GM21825 (cell line): ENCODE data around the gene TRAPPC12.
"Not testable (repeated sequence)": the region's sequence is repeated elsewhere in the genome, so short reads cannot be mapped to it uniquely, and the experiment has no call there.

ENCODE experiments used
- ATAC-seq: cut with Tn5 transposase; IDR thresholded peaks from one replicate; pipeline ENCODE4 v1.9.1; 2021; ENCODE audit warnings: mild to moderate bottlenecking, moderate library complexity; ENCODE audit not compliant: unreplicated experiment

Gene TRAPPC12

GRCh38 chr2:3430740-3431490, 51.4 kb downstream of the TRAPPC12 start:
- ATAC-seq: no peak

- no peak for ATAC-seq
Measured at GRCh38 chr2:3432067-3432466, 52.6 kb downstream of the TRAPPC12 start.

GRCh38 chr2:3432693-3433338, 53.3 kb downstream of the TRAPPC12 start:
- ATAC-seq: no peak

GRCh38 chr2:3433339-3433699, 53.8 kb downstream of the TRAPPC12 start:
- no peak for ATAC-seq

- no peak for ATAC-seq
Measured at GRCh38 chr2:3433776-3434400, 54.4 kb downstream of the TRAPPC12 start.

GRCh38 chr2:3434654-3435053, 55.2 kb downstream of the TRAPPC12 start:
- ATAC-seq: no peak

GRCh38 chr2:3435445-3435844, 56.0 kb downstream of the TRAPPC12 start:
- ATAC-seq: no peak

GRCh38 chr2:3440477-3440876, 61.0 kb downstream of the TRAPPC12 start:
- ATAC-seq: no peak

- ATAC-seq: no peak
Measured at GRCh38 chr2:3441465-3441864, 62.0 kb downstream of the TRAPPC12 start.

GRCh38 chr2:3442185-3442584, 62.7 kb downstream of the TRAPPC12 start:
- no peak for ATAC-seq

- no peak for ATAC-seq
Measured at GRCh38 chr2:3443083-3443482, 63.6 kb downstream of the TRAPPC12 start.

GRCh38 chr2:3443506-3444084, 64.1 kb downstream of the TRAPPC12 start:
- no peak for ATAC-seq

GRCh38 chr2:3445891-3446290, 66.4 kb downstream of the TRAPPC12 start:
- ATAC-seq: no peak

GRCh38 chr2:3446381-3446780, 66.9 kb downstream of the TRAPPC12 start:
- ATAC-seq: no peak

- not testable (repeated sequence) for ATAC-seq
Measured at GRCh38 chr2:3447186-3447585, 67.7 kb downstream of the TRAPPC12 start.

GRCh38 chr2:3447789-3448317, 68.4 kb downstream of the TRAPPC12 start:
- no peak for ATAC-seq

GRCh38 chr2:3448441-3448911, 69.0 kb downstream of the TRAPPC12 start:
- ATAC-seq: not testable (repeated sequence)

- ATAC-seq: no peak
Measured at GRCh38 chr2:3449086-3449485, 69.6 kb downstream of the TRAPPC12 start.

- ATAC-seq: no peak
Measured at GRCh38 chr2:3449936-3450335, 70.4 kb downstream of the TRAPPC12 start.

- ATAC-seq: no peak
Measured at GRCh38 chr2:3450385-3451010, 71.0 kb downstream of the TRAPPC12 start.

GRCh38 chr2:3451169-3451568, 71.7 kb downstream of the TRAPPC12 start:
- ATAC-seq: no peak
